ENCODE data around the gene ALKAL2. TPM values are rescaled to one million over a fixed set of nuclear protein-coding genes. Genes with fewer than 3 reads are reported as not detected.

Gene ALKAL2
- total and polyA plus RNA-seq, 2 of the 13 experiments (the other 11 are each of a cell fraction or from before 2014, with no cell fraction given), result 0.22 to 1.7 TPM

DNA sequence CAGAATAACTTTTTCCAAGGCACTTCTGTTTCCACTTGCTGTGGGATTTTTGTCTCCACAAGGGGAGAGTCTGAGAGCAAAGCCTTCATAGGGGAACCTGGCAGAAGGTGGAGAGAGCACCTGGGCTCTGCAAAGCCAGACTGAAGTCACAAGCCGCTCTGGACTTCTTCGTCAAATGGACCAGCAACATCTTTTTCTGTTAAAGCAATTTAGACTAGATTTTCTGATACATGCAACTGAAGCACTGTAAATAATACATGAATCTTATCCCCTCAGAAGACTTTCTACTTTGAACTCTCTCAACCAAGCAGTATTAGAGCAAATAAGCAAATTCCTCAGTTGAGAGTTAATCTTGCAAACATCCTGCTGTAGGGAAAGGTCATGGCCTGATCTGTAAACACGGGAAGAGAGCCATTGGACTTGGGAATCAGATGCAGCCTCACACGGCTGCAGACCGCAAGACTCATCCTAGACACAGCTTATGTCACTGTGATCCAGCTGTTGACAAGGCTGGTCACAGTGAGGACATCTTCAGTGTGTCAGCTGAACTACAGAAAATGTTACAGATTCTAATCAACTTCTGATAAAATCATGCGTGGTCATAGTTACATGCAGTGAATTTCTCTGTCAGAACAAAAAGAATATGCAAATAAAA, 27.3 kb downstream of the ALKAL2 start (continued):
- TF ChIP-seq, protein P1, sequence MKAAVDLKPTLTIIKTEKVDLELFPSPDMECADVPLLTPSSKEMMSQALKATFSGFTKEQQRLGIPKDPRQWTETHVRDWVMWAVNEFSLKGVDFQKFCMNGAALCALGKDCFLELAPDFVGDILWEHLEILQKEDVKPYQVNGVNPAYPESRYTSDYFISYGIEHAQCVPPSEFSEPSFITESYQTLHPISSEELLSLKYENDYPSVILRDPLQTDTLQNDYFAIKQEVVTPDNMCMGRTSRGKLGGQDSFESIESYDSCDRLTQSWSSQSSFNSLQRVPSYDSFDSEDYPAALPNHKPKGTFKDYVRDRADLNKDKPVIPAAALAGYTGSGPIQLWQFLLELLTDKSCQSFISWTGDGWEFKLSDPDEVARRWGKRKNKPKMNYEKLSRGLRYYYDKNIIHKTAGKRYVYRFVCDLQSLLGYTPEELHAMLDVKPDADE (CRISPR knock-in tag; IDR thresholded peaks at IDR 0.05), result no peak
- TF ChIP-seq TBP (CRISPR knock-in tag; IDR thresholded peaks at IDR 0.05) (no peak), FOXP1 (IDR thresholded peaks at IDR 0.05) (peak; percentile 87), FOXP1 (CRISPR knock-in tag; IDR thresholded peaks at IDR 0.05) (peak; percentile 99), KAT2B (IDR thresholded peaks at IDR 0.05; ENCODE audit: borderline replicate concordance, low read depth, low read length) (no peak), CHD4 (IDR thresholded peaks at IDR 0.05; ENCODE audit: borderline replicate concordance, low read length) (peak; percentile 90; the same call in 1 of the 2 replicates), ZC3H13 (CRISPR knock-in tag; IDR thresholded peaks at IDR 0.05) (peak; percentile 77; the same call in 1 of the 2 replicates), ZNF260 (CRISPR knock-in tag; IDR thresholded peaks at IDR 0.05; ENCODE audit: borderline replicate concordance, low read depth) (no peak), SRSF9 (IDR thresholded peaks at IDR 0.05; ENCODE audit: borderline replicate concordance, insufficient read depth, low read depth, low read length, poor library complexity, severe bottlenecking) (no peak), MAF1 (CRISPR knock-in tag; IDR thresholded peaks at IDR 0.05; ENCODE audit: borderline replicate concordance) (peak; percentile 51; the same call in 1 of the 2 replicates), ZBTB20 (CRISPR knock-in tag; IDR thresholded peaks at IDR 0.05; ENCODE audit: borderline replicate concordance, low read depth) (peak; percentile 98), KLF15 (CRISPR knock-in tag; IDR thresholded peaks at IDR 0.05; ENCODE audit: borderline replicate concordance) (no peak), SRF (IDR thresholded peaks at IDR 0.05; ENCODE audit: low read depth, low read length) (0 out of 2 replicates have a peak, but pooled peaks have one; percentile 42), ZNF772 (CRISPR knock-in tag; IDR thresholded peaks at IDR 0.05) (peak; percentile 94)
- TF ChIP-seq, protein P2, sequence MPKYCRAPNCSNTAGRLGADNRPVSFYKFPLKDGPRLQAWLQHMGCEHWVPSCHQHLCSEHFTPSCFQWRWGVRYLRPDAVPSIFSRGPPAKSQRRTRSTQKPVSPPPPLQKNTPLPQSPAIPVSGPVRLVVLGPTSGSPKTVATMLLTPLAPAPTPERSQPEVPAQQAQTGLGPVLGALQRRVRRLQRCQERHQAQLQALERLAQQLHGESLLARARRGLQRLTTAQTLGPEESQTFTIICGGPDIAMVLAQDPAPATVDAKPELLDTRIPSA (CRISPR knock-in tag; IDR thresholded peaks at IDR 0.05; ENCODE audit: borderline replicate concordance), result no peak
- TF ChIP-seq, protein P3, sequence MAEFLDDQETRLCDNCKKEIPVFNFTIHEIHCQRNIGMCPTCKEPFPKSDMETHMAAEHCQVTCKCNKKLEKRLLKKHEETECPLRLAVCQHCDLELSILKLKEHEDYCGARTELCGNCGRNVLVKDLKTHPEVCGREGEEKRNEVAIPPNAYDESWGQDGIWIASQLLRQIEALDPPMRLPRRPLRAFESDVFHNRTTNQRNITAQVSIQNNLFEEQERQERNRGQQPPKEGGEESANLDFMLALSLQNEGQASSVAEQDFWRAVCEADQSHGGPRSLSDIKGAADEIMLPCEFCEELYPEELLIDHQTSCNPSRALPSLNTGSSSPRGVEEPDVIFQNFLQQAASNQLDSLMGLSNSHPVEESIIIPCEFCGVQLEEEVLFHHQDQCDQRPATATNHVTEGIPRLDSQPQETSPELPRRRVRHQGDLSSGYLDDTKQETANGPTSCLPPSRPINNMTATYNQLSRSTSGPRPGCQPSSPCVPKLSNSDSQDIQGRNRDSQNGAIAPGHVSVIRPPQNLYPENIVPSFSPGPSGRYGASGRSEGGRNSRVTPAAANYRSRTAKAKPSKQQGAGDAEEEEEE (CRISPR knock-in tag; IDR thresholded peaks at IDR 0.05; ENCODE audit: borderline replicate concordance), result no peak; the same call in 1 of the 2 replicates
- TF ChIP-seq, protein P4, sequence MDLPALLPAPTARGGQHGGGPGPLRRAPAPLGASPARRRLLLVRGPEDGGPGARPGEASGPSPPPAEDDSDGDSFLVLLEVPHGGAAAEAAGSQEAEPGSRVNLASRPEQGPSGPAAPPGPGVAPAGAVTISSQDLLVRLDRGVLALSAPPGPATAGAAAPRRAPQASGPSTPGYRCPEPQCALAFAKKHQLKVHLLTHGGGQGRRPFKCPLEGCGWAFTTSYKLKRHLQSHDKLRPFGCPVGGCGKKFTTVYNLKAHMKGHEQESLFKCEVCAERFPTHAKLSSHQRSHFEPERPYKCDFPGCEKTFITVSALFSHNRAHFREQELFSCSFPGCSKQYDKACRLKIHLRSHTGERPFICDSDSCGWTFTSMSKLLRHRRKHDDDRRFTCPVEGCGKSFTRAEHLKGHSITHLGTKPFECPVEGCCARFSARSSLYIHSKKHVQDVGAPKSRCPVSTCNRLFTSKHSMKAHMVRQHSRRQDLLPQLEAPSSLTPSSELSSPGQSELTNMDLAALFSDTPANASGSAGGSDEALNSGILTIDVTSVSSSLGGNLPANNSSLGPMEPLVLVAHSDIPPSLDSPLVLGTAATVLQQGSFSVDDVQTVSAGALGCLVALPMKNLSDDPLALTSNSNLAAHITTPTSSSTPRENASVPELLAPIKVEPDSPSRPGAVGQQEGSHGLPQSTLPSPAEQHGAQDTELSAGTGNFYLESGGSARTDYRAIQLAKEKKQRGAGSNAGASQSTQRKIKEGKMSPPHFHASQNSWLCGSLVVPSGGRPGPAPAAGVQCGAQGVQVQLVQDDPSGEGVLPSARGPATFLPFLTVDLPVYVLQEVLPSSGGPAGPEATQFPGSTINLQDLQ (CRISPR knock-in tag; IDR thresholded peaks at IDR 0.05), result 0 out of 2 replicates have a peak, but pooled peaks have one; percentile 48
- TF ChIP-seq, protein P5, sequence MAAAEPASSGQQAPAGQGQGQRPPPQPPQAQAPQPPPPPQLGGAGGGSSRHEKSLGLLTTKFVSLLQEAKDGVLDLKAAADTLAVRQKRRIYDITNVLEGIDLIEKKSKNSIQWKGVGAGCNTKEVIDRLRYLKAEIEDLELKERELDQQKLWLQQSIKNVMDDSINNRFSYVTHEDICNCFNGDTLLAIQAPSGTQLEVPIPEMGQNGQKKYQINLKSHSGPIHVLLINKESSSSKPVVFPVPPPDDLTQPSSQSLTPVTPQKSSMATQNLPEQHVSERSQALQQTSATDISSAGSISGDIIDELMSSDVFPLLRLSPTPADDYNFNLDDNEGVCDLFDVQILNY (CRISPR knock-in tag; conservative IDR thresholded peaks at IDR 0.05), result no peak
- TF ChIP-seq, protein P6, sequence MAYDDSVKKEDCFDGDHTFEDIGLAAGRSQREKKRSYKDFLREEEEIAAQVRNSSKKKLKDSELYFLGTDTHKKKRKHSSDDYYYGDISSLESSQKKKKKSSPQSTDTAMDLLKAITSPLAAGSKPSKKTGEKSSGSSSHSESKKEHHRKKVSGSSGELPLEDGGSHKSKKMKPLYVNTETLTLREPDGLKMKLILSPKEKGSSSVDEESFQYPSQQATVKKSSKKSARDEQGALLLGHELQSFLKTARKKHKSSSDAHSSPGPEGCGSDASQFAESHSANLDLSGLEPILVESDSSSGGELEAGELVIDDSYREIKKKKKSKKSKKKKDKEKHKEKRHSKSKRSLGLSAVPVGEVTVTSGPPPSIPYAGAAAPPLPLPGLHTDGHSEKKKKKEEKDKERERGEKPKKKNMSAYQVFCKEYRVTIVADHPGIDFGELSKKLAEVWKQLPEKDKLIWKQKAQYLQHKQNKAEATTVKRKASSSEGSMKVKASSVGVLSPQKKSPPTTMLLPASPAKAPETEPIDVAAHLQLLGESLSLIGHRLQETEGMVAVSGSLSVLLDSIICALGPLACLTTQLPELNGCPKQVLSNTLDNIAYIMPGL (CRISPR knock-in tag; IDR thresholded peaks at IDR 0.05; ENCODE audit: borderline replicate concordance in 1 of 2, low read depth in 1 of 2), result peak; percentile 41 to 94; a peak in 3 of 4 replicates

Data from HepG2 (cell line).